Osteocyte (in vitro differentiated cells): ENCODE results near the gene C2orf76. TPM values are rescaled to one million over a fixed set of nuclear protein-coding genes. Genes with fewer than 3 reads are reported as not detected.

Source experiments
- DNase-seq: peaks from one replicate; pipeline ENCODE4 v3.0.0; 2021; ENCODE audit warnings: mixed read lengths; ENCODE audit not compliant: unreplicated experiment; ENCODE audit errors: extremely low spot score
- H3K27ac Mint-ChIP-seq: one replicate; pipeline ENCODE4 v1.8.0; 2021; ENCODE audit warnings: mild to moderate bottlenecking, mixed read lengths; ENCODE audit not compliant: unreplicated experiment
- H3K27me3 Mint-ChIP-seq: one replicate; pipeline ENCODE4 v1.8.0; 2021; ENCODE audit warnings: mixed read lengths; ENCODE audit not compliant: unreplicated experiment
- H3K36me3 Mint-ChIP-seq: one replicate; pipeline ENCODE4 v1.8.0; 2021; ENCODE audit warnings: mixed read lengths; ENCODE audit not compliant: unreplicated experiment
- H3K4me1 Mint-ChIP-seq: one replicate; pipeline ENCODE4 v1.8.0; 2021; ENCODE audit warnings: mixed read lengths; ENCODE audit not compliant: unreplicated experiment
- H3K4me3 Mint-ChIP-seq: one replicate; pipeline ENCODE4 v1.8.0; 2021; ENCODE audit warnings: mild to moderate bottlenecking, moderate library complexity, mixed read lengths; ENCODE audit not compliant: unreplicated experiment
- H3K9me3 Mint-ChIP-seq: one replicate; pipeline ENCODE4 v1.8.0; 2021; ENCODE audit warnings: mixed read lengths; ENCODE audit not compliant: unreplicated experiment
- total RNA-seq: library from RNA; stranded (reverse); gene quantifications from 2 replicates; pipeline ENCODE4 v1.2.1, GENCODE V29; 2021
- TF ChIP-seq, protein P1 (sequence below): fragments of 200-600 bp; sonication (generic); IDR thresholded peaks from 2 replicates; pipeline ENCODE4 v1.5.0; 2021; ENCODE audit warnings: antibody characterized with exemption, mild to moderate bottlenecking, moderate library complexity

C2orf76 gene
- total RNA-seq, 1 donor from 2014 or later = 11.1 TPM

DNA sequence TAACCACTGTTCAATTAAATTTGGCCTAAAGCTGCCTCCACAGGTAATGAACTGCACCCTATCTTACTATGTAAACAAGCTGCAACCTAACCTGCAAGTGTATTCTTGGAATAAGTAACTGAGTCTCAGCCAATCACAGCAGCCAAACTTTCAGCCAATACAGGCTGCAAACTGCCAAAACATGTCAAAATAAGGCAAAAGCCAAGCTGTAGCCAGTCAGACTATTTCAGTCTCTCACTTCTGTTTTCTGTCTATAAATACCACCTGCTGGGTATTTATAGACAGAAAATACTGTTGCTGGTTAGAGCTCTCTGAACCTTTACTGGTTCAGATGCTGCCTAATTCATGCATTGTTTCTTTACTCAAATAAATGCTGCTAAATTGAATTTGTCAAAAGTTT lies 14.3 kb downstream of the C2orf76 start:
- no peak for DNase-seq
- TF ChIP-seq, protein P1, sequence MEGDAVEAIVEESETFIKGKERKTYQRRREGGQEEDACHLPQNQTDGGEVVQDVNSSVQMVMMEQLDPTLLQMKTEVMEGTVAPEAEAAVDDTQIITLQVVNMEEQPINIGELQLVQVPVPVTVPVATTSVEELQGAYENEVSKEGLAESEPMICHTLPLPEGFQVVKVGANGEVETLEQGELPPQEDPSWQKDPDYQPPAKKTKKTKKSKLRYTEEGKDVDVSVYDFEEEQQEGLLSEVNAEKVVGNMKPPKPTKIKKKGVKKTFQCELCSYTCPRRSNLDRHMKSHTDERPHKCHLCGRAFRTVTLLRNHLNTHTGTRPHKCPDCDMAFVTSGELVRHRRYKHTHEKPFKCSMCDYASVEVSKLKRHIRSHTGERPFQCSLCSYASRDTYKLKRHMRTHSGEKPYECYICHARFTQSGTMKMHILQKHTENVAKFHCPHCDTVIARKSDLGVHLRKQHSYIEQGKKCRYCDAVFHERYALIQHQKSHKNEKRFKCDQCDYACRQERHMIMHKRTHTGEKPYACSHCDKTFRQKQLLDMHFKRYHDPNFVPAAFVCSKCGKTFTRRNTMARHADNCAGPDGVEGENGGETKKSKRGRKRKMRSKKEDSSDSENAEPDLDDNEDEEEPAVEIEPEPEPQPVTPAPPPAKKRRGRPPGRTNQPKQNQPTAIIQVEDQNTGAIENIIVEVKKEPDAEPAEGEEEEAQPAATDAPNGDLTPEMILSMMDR = no peak
- Mint-ChIP-seq H3K4me1 (no peaks in the 10 kb centered on the region), H3K27ac (no peak overlapping the region), H3K27me3 (no peaks in the 10 kb centered on the region), H3K9me3 (no peaks in the 10 kb centered on the region), H3K4me3 (no peak overlapping the region), H3K36me3 (no peaks in the 10 kb centered on the region)

DNA sequence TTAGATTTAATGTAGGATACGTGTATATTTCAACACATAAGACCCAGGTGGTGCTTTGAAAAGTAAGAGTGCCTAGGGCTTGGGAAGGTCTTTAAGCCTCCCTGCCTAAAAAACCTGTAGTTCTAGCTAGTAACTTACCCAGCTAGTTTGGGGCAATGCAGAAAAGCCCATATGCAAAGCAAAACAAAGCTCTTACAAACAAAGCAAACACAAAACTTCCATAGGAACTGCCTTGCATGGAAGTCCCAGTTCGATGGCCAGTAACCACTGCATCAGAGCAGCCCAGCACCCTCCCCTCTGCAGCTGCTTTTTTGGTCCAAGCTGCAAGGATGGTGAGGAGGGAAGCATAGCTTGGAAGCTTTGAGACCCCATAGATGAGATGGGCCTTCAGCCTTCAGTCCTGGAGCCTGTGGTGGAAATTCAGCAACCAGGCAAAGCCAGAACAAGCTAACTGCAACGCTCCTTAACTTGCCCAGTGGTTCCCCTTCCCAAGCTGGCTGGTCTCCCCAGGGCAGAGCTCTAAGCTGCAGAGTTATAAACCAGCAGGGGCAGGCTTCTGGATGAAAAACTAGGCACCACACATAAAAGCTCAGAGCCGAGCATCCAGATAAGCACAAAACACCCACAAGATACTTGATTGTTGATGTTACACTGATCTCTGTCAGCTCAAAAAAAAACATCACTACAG lies 16.2 kb downstream of the C2orf76 start:
- H3K27me3 Mint-ChIP-seq = no peaks in the 10 kb centered on the region
- no peaks in the 10 kb centered on the region for H3K36me3 Mint-ChIP-seq
- H3K27ac Mint-ChIP-seq = no peak overlapping the region
- no peaks in the 10 kb centered on the region for H3K4me1 Mint-ChIP-seq
- no peaks in the 10 kb centered on the region for H3K9me3 Mint-ChIP-seq
- no peak for DNase-seq
- TF ChIP-seq, protein P1 = no peak
- no peak overlapping the region for H3K4me3 Mint-ChIP-seq

DNA sequence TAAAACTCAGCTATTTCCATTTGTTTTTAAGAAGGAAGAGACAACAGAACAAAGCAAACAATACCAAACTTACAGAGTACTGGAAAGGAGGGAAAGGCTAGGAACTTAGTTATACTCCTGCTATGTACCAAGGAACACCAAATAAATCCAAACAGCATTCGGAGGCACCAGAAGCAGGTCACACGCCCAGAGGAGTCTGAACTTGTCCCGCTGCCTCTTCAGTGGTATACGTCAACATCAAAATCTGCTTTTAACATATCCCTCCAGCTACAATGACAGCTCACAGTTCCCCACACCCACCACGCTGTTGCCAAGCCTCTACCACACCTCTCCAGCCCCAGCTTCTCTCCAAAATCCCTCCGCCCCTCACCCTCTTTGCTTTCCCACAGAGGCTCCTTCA lies 17.3 kb downstream of the C2orf76 start:
- Mint-ChIP-seq H3K36me3 (no peaks in the 10 kb centered on the region), H3K27ac (no peak overlapping the region), H3K27me3 (no peaks in the 10 kb centered on the region), H3K9me3 (no peaks in the 10 kb centered on the region), H3K4me1 (no peaks in the 10 kb centered on the region), H3K4me3 (no peak overlapping the region)
- no peak for DNase-seq
- TF ChIP-seq, protein P1 = no peak

DNA sequence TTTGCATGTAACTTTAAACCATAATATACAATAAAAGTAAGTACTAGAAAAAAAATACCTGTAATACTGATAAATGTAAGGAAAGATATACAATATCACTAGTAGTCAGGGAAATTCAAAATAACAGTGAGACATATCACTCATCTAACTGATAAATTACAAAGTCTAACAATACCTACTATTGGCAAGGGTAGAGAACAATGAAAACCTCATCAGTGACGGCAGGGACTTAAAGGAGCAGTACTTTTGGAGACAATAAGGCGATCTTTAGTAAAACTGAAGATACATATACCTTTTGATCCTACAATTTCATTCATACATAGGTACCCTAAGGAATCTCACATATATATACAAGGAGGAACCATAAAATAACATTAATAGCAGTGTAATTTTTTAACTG lies 24.9 kb downstream of the C2orf76 start:
- no peak overlapping the region for H3K27ac Mint-ChIP-seq
- H3K27me3 Mint-ChIP-seq = no peaks in the 10 kb centered on the region
- H3K4me3 Mint-ChIP-seq = no peak overlapping the region
- TF ChIP-seq, protein P1 = no peak
- no peaks in the 10 kb centered on the region for H3K4me1 Mint-ChIP-seq
- H3K36me3 Mint-ChIP-seq = no peaks in the 10 kb centered on the region
- no peaks in the 10 kb centered on the region for H3K9me3 Mint-ChIP-seq
- DNase-seq = no peak

DNA sequence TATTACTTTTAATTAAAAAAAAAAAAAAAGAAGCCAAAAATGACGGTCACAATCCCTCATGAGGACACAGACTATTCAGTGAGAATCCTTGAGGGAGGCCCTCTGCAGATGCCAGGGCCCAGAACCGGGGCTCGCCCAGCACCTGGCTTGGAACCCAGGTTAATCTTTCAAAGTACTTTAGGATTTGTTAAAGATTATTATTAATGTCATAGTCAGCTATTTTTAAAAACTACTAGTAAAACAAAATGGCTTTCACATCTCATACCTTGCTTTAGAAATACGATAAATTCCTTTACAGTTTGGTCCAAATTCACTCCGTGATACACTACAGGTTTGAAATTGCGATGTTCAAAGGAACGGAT lies 27.1 kb downstream of the C2orf76 start:
- Mint-ChIP-seq H3K4me3 (no peak overlapping the region), H3K27ac (no peak overlapping the region), H3K27me3 (no peaks in the 10 kb centered on the region), H3K9me3 (no peaks in the 10 kb centered on the region), H3K4me1 (no peaks in the 10 kb centered on the region), H3K36me3 (peaks cover 2% of the 10 kb centered on the region)
- DNase-seq = no peak
- TF ChIP-seq, protein P1 = no peak
